Measurements from ENCODE around the gene LAMA2. TPM values are rescaled to one million over a fixed set of nuclear protein-coding genes. Genes with fewer than 3 reads are reported as not detected.

LAMA2 gene
- total and polyA plus RNA-seq, 2 of the 8 experiments (the other 6 are each of a cell fraction or from before 2014, with no cell fraction given), result 1.3 to 3.8 TPM

- H2BK120ac ChIP-seq (replicated peaks; ENCODE audit: low read depth, low read length), result no peak overlapping the region
- no peak overlapping the region for H3K9ac ChIP-seq (replicated peaks in 1 of 4; ENCODE audit: extremely low read depth in 1 of 4, low read depth in 3 of 4, low read length in 3 of 4)
- no peak overlapping the region for H3K56ac ChIP-seq (replicated peaks; ENCODE audit: insufficient read length, low read depth, low read length)
- no peaks in the 10 kb centered on the region for H3K27me3 ChIP-seq (replicated peaks in 1 of 4; ENCODE audit: control insufficient read depth in 3 of 4, extremely low read depth in 1 of 4, insufficient read depth in 3 of 4, low read length in 3 of 4)
- POLR2A ChIA-PET (ENCODE audit: partially characterized antibody), result no interaction called here
- DNase-seq (ENCODE audit: low read depth in 1 of 2, low spot score in 2 of 2) (no peak), FAIRE-seq (no peak)
- no peak overlapping the region for H2BK5ac ChIP-seq (ENCODE audit: low read depth, low read length)
- H3K14ac ChIP-seq (ENCODE audit: insufficient read length), result no peak overlapping the region
- no peaks in the 10 kb centered on the region for H3K23me2 ChIP-seq (ENCODE audit: low read depth, low read length)
- H3K4me3 ChIP-seq (ENCODE audit: extremely low read depth in 1 of 4, insufficient read depth in 2 of 4, low read depth in 3 of 4, low read length in 4 of 4), result no peak overlapping the region
- H2AFZ ChIP-seq (ENCODE audit: low read length), result no peak overlapping the region
- WGBS, 2 experiments (ENCODE audit: extremely low coverage in 1 of 2, insufficient coverage in 1 of 2, insufficient read length in 1 of 2, insufficient replicate concordance in 2 of 2, low coverage in 1 of 2, low lambda C conversion rate in 2 of 2, missing lambda C conversion rate in 1 of 2), result 65% methylated on average over 1 of the region's 1 CpG; no CpG with 5 or more reads in 1 of the 2 experiments
- H2AK5ac ChIP-seq (ENCODE audit: low read depth, low read length), result no peak overlapping the region
- no peak overlapping the region for H3K4ac ChIP-seq (replicated peaks; ENCODE audit: insufficient read length, low read depth, low read length)
- no peaks in the 10 kb centered on the region for H4K20me1 ChIP-seq (replicated peaks in 1 of 2; ENCODE audit: control insufficient read depth in 1 of 2, insufficient read depth in 2 of 2, low read length in 2 of 2)
- H3K36me3 ChIP-seq (ENCODE audit: control insufficient read depth in 2 of 4, insufficient read depth in 4 of 4, low read length in 3 of 4), result no peaks in the 10 kb centered on the region
- H4K8ac ChIP-seq (ENCODE audit: extremely low read depth, insufficient read depth, low read length), result no peak overlapping the region
- H3K23ac ChIP-seq (ENCODE audit: insufficient read length), result no peak overlapping the region
- no peak overlapping the region for H4K5ac ChIP-seq (ENCODE audit: insufficient read length, low read depth, low read length)
- CTCF ChIA-PET (ENCODE audit: partially characterized antibody), result no interaction called here
- no peaks in the 10 kb centered on the region for H3K79me2 ChIP-seq (ENCODE audit: control insufficient read depth in 1 of 2, insufficient read depth in 2 of 2, low read length in 2 of 2)
- H3K79me1 ChIP-seq (ENCODE audit: low read depth, low read length), result no peaks in the 10 kb centered on the region
- TF ChIP-seq TAF1 (IDR thresholded peaks at IDR 0.05; ENCODE audit: low read depth, low read length) (no peak), BRCA1 (IDR thresholded peaks at IDR 0.05; ENCODE audit: low read depth, low read length) (no peak), POLR2AphosphoS5 (IDR thresholded peaks at IDR 0.05; ENCODE audit: low read depth, low read length) (no peak), USF2 (IDR thresholded peaks at IDR 0.05; ENCODE audit: low read length) (no peak)
- H4K91ac ChIP-seq (replicated peaks; ENCODE audit: insufficient read length, low read length), result no peak overlapping the region
- H3K27ac ChIP-seq (ENCODE audit: low read depth, low read length), result no peak overlapping the region
- no peaks in the 10 kb centered on the region for H3K4me1 ChIP-seq (replicated peaks in 1 of 4; ENCODE audit: control insufficient read depth in 3 of 4, insufficient read depth in 4 of 4, low read length in 3 of 4)
- H3K18ac ChIP-seq (ENCODE audit: extremely low read depth, low read length), result no peak overlapping the region
- no peak overlapping the region for H2BK20ac ChIP-seq (ENCODE audit: low read length)
- H2BK15ac ChIP-seq (ENCODE audit: low read length), result no peak overlapping the region
- H2BK12ac ChIP-seq (ENCODE audit: low read depth, low read length), result no peak overlapping the region
- H3K4me2 ChIP-seq (ENCODE audit: insufficient read depth in 1 of 2, low read depth in 2 of 2, low read length in 2 of 2), result no peak overlapping the region
- H3K9me3 ChIP-seq (ENCODE audit: insufficient read depth in 2 of 2, low read depth in 1 of 2, low read length in 1 of 2), result no peaks in the 10 kb centered on the region
These were observed 292.1 kb downstream of the LAMA2 start for GRCh38 chr6:129175066-129175465.
